GM12878 (cell line): ENCODE measurements around the gene MIGA2. TPM values are rescaled to one million over a fixed set of nuclear protein-coding genes. Genes with fewer than 3 reads are reported as not detected.

ENCODE experiments used
- CREB1 ChIP-seq: IDR thresholded peaks from 2 replicates; pipeline ENCODE4 v1.6.1; 2012; ENCODE audit warnings: low read depth, mild to moderate bottlenecking, inconsistent platforms
- FOXK2 ChIP-seq: fragments of 450-650 bp; IDR thresholded peaks from 2 replicates; pipeline ENCODE4 v1.6.1; 2017; ENCODE audit warnings: mild to moderate bottlenecking, moderate library complexity
- JUND ChIP-seq: IDR thresholded peaks from 2 replicates; pipeline ENCODE4 v1.6.1; 2012; ENCODE audit warnings: low read depth, mild to moderate bottlenecking, low read length, improper control_type of control experiment, moderate library complexity
- KAT2A ChIP-seq: conservative IDR thresholded peaks from 2 replicates; pipeline ENCODE4 v1.6.1; 2011; ENCODE audit warnings: low read depth, low read length; ENCODE audit not compliant: control insufficient read depth
- POLR2A ChIP-seq: IDR thresholded peaks from 2 replicates; pipeline ENCODE4 v1.6.1; 2011; ENCODE audit warnings: low read depth, mild to moderate bottlenecking, low read length
- ZNF24 ChIP-seq: fragments of 450-650 bp; IDR thresholded peaks from 2 replicates; pipeline ENCODE4 v1.6.1; 2017; ENCODE audit warnings: antibody characterized with exemption, mild to moderate bottlenecking
- polyA plus RNA-seq, 11 experiments: library from polyadenylated mRNA; depleted of rRNA in 4 of 11; unstranded in 6 of 11; stranded (reverse) in 5 of 11; fragments of >200 nt; fragmentation: Nextera tagmentation in 4 of 11; fragmentation: Illumina TruSeq in 1 of 11; extraction: Ambion mirVana in 4 of 11; extraction: Trizol in 1 of 11; gene quantifications; 1 replicate in 1 of 11; 2 replicates in 10 of 11; pipeline versions ENCODE4 v1.2.1 to v1.2.3, GENCODE V29; 2011 to 2016; ENCODE audit warnings: inconsistent platforms in 2 of 11, missing spikeins in 2 of 11, low read depth in 1 of 11
- total RNA-seq, 4 experiments: library from RNA; depleted of rRNA in 3 of 4; stranded (reverse); fragments of >200 nt in 3 of 4; fragmentation: Illumina TruSeq in 1 of 4; extraction: Trizol in 1 of 4; gene quantifications; 2 replicates each; pipeline versions ENCODE4 v1.2.1 to v1.2.3, GENCODE V29; 2013 to 2021
- TF ChIP-seq, protein P1 (sequence below): fragments of 450-650 bp; conservative IDR thresholded peaks from 2 replicates; pipeline ENCODE4 v1.6.1; 2017; ENCODE audit warnings: mild to moderate bottlenecking, moderate library complexity
- TF ChIP-seq, protein P2 (sequence below): fragments of 450-650 bp; formaldehyde crosslinking; IDR thresholded peaks from 2 replicates; pipeline ENCODE4 v1.4.0; 2022; ENCODE audit warnings: mild to moderate bottlenecking, moderate library complexity

The MIGA2 gene
- total and polyA plus RNA-seq, 10 of the 15 experiments (the other 5 are each of a cell fraction or from before 2014, with no cell fraction given): 0.14 to 31.0 (median 12.7) TPM

DNA sequence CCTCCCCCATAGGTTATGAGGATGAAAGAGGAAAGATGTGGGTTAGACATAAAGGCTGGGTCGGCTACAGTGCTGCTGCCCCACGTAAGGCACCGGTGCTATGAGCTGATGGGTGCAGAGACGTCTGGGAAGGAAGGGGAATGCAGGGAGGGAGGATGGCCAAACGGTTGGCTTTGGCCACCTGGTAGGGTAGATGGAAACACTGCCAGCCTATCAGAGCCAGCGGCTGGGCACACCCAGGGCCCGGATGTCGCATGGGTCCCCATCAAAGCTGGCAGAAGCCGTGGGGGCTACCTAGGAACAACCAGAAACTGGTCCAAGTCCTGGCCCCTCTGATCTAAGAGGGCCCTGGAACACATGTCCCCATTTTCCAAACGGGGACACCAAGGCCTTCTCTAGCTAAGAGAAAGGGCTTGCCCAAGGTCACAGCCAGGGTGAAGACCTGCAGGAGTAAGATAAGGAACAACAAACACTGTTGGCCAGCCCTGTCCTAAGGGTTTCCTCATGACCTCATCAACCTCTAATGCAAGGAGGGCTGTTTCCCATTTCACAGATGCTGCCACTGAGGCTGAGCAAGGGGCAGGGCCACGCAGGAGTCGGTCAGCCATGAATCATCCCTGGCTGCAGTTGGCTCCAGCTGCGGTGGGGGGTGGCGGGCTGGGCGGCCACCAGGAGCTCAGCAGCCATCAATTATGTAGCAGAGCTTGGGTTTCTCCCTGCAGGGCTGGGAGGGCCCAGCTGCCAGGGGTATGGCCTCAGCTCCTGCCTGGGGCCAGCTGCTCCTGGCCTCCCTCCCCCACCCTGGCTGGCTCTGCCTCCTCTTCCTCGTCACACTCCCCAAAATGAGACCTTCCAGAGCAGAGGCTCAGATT is 13.2 kb upstream of the MIGA2 start (continued):
- TF ChIP-seq, protein P1, sequence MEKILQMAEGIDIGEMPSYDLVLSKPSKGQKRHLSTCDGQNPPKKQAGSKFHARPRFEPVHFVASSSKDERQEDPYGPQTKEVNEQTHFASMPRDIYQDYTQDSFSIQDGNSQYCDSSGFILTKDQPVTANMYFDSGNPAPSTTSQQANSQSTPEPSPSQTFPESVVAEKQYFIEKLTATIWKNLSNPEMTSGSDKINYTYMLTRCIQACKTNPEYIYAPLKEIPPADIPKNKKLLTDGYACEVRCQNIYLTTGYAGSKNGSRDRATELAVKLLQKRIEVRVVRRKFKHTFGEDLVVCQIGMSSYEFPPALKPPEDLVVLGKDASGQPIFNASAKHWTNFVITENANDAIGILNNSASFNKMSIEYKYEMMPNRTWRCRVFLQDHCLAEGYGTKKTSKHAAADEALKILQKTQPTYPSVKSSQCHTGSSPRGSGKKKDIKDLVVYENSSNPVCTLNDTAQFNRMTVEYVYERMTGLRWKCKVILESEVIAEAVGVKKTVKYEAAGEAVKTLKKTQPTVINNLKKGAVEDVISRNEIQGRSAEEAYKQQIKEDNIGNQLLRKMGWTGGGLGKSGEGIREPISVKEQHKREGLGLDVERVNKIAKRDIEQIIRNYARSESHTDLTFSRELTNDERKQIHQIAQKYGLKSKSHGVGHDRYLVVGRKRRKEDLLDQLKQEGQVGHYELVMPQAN: no peak
- no peak for TF ChIP-seq CREB1
- TF ChIP-seq POLR2A: no peak
- TF ChIP-seq FOXK2: no peak
- TF ChIP-seq, protein P2, sequence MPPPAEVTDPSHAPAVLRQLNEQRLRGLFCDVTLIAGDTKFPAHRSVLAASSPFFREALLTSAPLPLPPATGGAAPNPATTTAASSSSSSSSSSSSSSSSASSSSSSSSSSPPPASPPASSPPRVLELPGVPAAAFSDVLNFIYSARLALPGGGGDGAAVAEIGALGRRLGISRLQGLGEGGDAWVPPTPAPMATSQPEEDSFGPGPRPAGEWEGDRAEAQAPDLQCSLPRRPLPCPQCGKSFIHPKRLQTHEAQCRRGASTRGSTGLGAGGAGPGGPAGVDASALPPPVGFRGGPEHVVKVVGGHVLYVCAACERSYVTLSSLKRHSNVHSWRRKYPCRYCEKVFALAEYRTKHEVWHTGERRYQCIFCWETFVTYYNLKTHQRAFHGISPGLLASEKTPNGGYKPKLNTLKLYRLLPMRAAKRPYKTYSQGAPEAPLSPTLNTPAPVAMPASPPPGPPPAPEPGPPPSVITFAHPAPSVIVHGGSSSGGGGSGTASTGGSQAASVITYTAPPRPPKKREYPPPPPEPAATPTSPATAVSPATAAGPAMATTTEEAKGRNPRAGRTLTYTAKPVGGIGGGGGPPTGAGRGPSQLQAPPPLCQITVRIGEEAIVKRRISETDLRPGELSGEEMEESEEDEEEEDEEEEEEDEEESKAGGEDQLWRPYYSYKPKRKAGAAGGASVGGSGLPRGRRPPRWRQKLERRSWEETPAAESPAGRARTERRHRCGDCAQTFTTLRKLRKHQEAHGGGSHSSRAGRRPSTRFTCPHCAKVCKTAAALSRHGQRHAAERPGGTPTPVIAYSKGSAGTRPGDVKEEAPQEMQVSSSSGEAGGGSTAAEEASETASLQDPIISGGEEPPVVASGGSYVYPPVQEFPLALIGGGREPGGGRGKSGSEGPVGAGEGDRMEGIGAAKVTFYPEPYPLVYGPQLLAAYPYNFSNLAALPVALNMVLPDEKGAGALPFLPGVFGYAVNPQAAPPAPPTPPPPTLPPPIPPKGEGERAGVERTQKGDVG (CRISPR knock-in tag): no peak
- TF ChIP-seq ZNF24: no peak
- no peak for TF ChIP-seq JUND
- TF ChIP-seq KAT2A: no peak
